Retinal pigment epithelial cell (primary cell): ENCODE data around the gene SFRP2.

Source experiments
- DNase-seq: peaks from one replicate; pipeline ENCODE4 v3.0.0-alpha.2; 2010; ENCODE audit warnings: low read depth
- H3K4me3 ChIP-seq: 2 replicates; pipeline ENCODE4 v1.5.1; 2011; ENCODE audit warnings: mild to moderate bottlenecking, low read length, control low read depth, moderate library complexity
- TF ChIP-seq, protein P1 (sequence below): conservative IDR thresholded peaks from 2 replicates; pipeline ENCODE4 v1.5.1; 2011; ENCODE audit warnings: low read depth, low read length, control low read depth, inconsistent platforms

Gene SFRP2

GRCh38 chr4:153733751-153734448, 55.0 kb downstream of the SFRP2 start:
- TF ChIP-seq, protein P1, sequence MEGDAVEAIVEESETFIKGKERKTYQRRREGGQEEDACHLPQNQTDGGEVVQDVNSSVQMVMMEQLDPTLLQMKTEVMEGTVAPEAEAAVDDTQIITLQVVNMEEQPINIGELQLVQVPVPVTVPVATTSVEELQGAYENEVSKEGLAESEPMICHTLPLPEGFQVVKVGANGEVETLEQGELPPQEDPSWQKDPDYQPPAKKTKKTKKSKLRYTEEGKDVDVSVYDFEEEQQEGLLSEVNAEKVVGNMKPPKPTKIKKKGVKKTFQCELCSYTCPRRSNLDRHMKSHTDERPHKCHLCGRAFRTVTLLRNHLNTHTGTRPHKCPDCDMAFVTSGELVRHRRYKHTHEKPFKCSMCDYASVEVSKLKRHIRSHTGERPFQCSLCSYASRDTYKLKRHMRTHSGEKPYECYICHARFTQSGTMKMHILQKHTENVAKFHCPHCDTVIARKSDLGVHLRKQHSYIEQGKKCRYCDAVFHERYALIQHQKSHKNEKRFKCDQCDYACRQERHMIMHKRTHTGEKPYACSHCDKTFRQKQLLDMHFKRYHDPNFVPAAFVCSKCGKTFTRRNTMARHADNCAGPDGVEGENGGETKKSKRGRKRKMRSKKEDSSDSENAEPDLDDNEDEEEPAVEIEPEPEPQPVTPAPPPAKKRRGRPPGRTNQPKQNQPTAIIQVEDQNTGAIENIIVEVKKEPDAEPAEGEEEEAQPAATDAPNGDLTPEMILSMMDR = no peak
- no peak overlapping the region for H3K4me3 ChIP-seq
- DNase-seq = no peak

DNA sequence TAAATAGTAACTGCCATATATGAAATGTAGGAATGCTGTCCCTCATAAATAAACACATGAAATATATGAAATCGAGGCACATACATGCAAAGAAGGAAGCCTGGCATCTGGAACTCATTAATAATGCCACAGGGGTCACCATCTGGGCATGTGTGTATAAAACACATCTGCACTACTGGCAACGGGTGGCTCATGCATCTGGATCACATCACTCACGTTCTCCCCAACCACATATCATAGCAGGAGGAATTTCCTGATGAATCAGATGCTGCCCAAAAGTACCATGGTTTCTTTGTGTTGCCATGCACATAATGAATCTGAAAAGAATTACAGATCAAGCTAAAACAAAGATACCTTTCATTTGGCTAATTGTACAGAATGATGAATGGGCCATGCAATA, 57.6 kb downstream of the SFRP2 start:
- no peak overlapping the region for H3K4me3 ChIP-seq
- TF ChIP-seq, protein P1 = no peak
- DNase-seq = no peak
